Measurements from ENCODE around the gene MYO7B.

DNA sequence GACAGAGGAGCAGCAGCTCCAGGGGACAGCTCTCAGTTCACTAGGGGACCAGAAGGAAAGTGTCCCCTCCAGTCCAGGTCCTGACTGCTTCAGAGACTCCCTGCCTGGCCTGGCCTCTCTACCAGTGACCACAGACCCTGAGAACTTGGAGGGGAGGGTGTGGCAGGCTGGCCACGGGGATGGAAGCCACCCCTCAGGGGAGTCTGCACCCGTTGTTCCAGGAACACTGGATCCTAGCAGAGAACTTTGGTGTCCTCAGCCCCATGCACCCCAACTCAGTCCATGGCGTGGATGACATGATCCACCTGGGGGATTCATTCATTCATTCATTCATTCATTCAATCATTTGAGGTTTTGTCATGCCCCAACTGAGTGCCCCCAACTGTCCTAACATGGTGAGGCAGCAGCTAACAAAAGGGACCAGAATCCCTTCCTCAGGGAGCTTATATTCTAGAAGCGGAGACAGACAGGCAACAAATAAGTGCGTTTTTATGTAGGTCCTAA lies 31.9 kb downstream of the MYO7B start:
- no peak for TF ChIP-seq CBX8 (IDR thresholded peaks at IDR 0.05)
- TF ChIP-seq, protein P1, sequence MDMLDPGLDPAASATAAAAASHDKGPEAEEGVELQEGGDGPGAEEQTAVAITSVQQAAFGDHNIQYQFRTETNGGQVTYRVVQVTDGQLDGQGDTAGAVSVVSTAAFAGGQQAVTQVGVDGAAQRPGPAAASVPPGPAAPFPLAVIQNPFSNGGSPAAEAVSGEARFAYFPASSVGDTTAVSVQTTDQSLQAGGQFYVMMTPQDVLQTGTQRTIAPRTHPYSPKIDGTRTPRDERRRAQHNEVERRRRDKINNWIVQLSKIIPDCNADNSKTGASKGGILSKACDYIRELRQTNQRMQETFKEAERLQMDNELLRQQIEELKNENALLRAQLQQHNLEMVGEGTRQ (IDR thresholded peaks at IDR 0.05): no peak
- TF ChIP-seq, protein P2, sequence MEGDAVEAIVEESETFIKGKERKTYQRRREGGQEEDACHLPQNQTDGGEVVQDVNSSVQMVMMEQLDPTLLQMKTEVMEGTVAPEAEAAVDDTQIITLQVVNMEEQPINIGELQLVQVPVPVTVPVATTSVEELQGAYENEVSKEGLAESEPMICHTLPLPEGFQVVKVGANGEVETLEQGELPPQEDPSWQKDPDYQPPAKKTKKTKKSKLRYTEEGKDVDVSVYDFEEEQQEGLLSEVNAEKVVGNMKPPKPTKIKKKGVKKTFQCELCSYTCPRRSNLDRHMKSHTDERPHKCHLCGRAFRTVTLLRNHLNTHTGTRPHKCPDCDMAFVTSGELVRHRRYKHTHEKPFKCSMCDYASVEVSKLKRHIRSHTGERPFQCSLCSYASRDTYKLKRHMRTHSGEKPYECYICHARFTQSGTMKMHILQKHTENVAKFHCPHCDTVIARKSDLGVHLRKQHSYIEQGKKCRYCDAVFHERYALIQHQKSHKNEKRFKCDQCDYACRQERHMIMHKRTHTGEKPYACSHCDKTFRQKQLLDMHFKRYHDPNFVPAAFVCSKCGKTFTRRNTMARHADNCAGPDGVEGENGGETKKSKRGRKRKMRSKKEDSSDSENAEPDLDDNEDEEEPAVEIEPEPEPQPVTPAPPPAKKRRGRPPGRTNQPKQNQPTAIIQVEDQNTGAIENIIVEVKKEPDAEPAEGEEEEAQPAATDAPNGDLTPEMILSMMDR (IDR thresholded peaks at IDR 0.05): no peak
- TF ChIP-seq CEBPB (IDR thresholded peaks at IDR 0.05): no peak
- no peak for TF ChIP-seq MYC (IDR thresholded peaks at IDR 0.05; ENCODE audit: borderline replicate concordance, low read length)
- no peak for TF ChIP-seq PHF8 (IDR thresholded peaks at IDR 0.05; ENCODE audit: borderline replicate concordance, low read depth)
- TF ChIP-seq CHD2 (IDR thresholded peaks at IDR 0.05; ENCODE audit: low read length, partially characterized antibody): no peak
- TF ChIP-seq MAX (IDR thresholded peaks at IDR 0.05): no peak
- TF ChIP-seq, protein P3, sequence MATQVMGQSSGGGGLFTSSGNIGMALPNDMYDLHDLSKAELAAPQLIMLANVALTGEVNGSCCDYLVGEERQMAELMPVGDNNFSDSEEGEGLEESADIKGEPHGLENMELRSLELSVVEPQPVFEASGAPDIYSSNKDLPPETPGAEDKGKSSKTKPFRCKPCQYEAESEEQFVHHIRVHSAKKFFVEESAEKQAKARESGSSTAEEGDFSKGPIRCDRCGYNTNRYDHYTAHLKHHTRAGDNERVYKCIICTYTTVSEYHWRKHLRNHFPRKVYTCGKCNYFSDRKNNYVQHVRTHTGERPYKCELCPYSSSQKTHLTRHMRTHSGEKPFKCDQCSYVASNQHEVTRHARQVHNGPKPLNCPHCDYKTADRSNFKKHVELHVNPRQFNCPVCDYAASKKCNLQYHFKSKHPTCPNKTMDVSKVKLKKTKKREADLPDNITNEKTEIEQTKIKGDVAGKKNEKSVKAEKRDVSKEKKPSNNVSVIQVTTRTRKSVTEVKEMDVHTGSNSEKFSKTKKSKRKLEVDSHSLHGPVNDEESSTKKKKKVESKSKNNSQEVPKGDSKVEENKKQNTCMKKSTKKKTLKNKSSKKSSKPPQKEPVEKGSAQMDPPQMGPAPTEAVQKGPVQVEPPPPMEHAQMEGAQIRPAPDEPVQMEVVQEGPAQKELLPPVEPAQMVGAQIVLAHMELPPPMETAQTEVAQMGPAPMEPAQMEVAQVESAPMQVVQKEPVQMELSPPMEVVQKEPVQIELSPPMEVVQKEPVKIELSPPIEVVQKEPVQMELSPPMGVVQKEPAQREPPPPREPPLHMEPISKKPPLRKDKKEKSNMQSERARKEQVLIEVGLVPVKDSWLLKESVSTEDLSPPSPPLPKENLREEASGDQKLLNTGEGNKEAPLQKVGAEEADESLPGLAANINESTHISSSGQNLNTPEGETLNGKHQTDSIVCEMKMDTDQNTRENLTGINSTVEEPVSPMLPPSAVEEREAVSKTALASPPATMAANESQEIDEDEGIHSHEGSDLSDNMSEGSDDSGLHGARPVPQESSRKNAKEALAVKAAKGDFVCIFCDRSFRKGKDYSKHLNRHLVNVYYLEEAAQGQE (IDR thresholded peaks at IDR 0.05): no peak
- no peak for TF ChIP-seq SREBF2 (IDR thresholded peaks at IDR 0.05)
- no peak for TF ChIP-seq POLR2AphosphoS2 (conservative IDR thresholded peaks at IDR 0.05; ENCODE audit: low read length)
- TF ChIP-seq ZFP36 (IDR thresholded peaks at IDR 0.05; ENCODE audit: borderline replicate concordance, partially characterized antibody): no peak
- TF ChIP-seq SMC3 (IDR thresholded peaks at IDR 0.05): no peak
- TF ChIP-seq FOSB (CRISPR knock-in tag; IDR thresholded peaks at IDR 0.05): no peak

Measured in A549 (cell line).